ENCODE data around the gene RIC8B. TPM values are rescaled to one million over a fixed set of nuclear protein-coding genes. Genes with fewer than 3 reads are reported as not detected.

Gene RIC8B
- total and polyA plus RNA-seq, 12 donors: 6.6 to 32.1 (median 22.3) TPM

GRCh38 chr12:106744600-106744999 lies 29.9 kb upstream of the RIC8B start:
- Histone ChIP-seq H3K4me3 (no peak overlapping the region), H3K9me3 (no peaks in the 10 kb centered on the region), H3K27me3 (peaks cover 0 to 17% (median 0%) of the 10 kb centered on the region in 7 donors), H3K36me3 (no peaks in the 10 kb centered on the region), H3K4me1 (peaks cover 0 to 14% (median 8%) of the 10 kb centered on the region in 9 donors), H3K27ac (no peak overlapping the region)
- ATAC-seq: no peak
- TF ChIP-seq, protein P1, sequence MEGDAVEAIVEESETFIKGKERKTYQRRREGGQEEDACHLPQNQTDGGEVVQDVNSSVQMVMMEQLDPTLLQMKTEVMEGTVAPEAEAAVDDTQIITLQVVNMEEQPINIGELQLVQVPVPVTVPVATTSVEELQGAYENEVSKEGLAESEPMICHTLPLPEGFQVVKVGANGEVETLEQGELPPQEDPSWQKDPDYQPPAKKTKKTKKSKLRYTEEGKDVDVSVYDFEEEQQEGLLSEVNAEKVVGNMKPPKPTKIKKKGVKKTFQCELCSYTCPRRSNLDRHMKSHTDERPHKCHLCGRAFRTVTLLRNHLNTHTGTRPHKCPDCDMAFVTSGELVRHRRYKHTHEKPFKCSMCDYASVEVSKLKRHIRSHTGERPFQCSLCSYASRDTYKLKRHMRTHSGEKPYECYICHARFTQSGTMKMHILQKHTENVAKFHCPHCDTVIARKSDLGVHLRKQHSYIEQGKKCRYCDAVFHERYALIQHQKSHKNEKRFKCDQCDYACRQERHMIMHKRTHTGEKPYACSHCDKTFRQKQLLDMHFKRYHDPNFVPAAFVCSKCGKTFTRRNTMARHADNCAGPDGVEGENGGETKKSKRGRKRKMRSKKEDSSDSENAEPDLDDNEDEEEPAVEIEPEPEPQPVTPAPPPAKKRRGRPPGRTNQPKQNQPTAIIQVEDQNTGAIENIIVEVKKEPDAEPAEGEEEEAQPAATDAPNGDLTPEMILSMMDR (IDR thresholded peaks at IDR 0.05): no peak
- intact Hi-C loops (cut with DNase I): no loop called here
- no peak for DNase-seq
- 85 to 86% methylated on average over 6 of the region's 6 CpGs for WGBS, 2 donors

DNA sequence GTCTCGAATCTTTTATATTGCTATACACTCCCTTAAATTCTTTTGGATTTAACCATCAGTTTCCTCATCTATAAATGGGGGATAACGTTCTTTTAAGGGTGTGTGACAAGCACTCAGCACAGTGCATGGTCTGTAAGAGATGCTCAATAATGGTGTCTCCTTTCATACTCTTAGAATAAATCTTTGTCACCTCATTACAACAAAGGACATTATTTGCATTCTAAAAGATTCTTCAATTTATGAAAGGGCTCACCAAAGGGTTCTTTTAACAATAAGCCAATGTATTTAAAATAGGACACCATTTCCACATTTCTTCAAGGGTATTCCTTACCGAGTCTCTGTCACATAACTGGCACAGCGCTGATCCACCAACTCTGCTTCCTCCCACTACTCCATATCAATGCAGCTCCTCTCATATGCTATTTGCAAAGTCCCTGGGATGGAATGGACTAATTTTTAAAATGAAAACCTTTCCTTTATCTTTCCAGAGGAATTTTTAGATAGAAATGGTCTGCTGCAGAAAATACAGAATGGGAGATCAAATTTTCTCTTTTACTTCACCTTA lies 29.2 kb upstream of the RIC8B start:
- no peak for ATAC-seq

DNA sequence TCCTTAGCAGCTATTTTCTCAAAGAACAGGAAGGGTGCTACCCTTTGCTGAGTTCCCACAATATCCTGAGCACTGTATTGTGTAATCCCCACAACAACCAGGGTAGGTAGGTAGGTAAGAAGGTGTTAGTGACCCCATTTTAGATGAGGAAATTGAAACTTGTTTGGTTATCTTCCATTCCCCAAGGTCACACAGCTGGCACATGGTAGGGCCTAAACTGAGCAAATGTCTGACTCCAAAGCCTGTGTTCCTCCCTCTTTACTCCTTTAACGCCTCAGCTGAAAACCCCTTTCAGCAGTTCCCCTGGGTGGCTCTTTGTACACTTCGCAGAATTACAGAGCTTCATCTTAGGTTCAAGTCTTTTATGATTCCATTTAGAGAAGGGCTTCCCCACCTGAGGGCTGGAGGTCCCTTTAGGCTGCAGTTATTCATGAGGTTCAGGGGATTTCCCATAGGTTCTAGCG lies 26.5 kb upstream of the RIC8B start:
- ATAC-seq (no peak), DNase-seq (no peak)
- Histone ChIP-seq H3K9me3 (no peaks in the 10 kb centered on the region), H3K4me3 (no peak overlapping the region), H3K4me1 (no peaks in the 10 kb centered on the region), H3K27ac (no peak overlapping the region), H3K27me3 (peaks cover 0 to 16% (median 0%) of the 10 kb centered on the region in 7 donors), H3K36me3 (no peaks in the 10 kb centered on the region)
- intact Hi-C loops (cut with DNase I): no loop called here
- WGBS, 2 donors: 86 to 94% methylated on average over 3 of the region's 3 CpGs
- TF ChIP-seq, protein P1 (IDR thresholded peaks at IDR 0.05): no peak

More for the DNA sequence above, 29.2 kb upstream of the RIC8B start:
- no peak overlapping the region for H3K27ac ChIP-seq
- H3K4me1 ChIP-seq: peaks cover 0 to 7% (median 4%) of the 10 kb centered on the region in 9 donors
- peaks cover 0 to 17% (median 0%) of the 10 kb centered on the region in 7 donors for H3K27me3 ChIP-seq
- TF ChIP-seq, protein P1 (IDR thresholded peaks at IDR 0.05): no peak
- H3K36me3 ChIP-seq: no peaks in the 10 kb centered on the region
- intact Hi-C loops (cut with DNase I): no loop called here
- DNase-seq: no peak
- H3K4me3 ChIP-seq: no peak overlapping the region
- 81 to 82% methylated on average over 4 of the region's 4 CpGs for WGBS, 2 donors
- H3K9me3 ChIP-seq: no peaks in the 10 kb centered on the region

DNA sequence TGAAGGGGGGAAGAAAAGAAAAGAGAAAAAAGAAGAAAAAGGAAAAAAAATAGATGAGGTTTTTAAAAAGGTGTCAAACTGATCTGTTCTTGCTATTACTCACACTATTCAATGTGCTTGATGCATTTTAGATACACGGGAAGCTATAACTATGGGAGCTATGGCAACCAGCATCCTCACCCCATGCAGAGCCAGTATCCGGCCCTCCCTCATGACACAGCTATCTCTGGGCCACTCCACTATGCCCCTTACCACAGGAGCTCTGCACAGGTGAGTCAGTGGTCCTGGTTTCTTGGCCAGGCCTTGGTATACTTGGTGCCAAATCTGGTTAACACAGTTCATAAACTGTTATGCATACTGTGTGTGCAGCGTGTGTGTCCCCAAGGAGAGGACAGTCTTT lies 24.0 kb upstream of the RIC8B start:
- WGBS, 2 donors: 81% methylated on average over 3 of the region's 3 CpGs
- intact Hi-C loops (cut with DNase I): no loop called here
- DNase-seq (no peak), ATAC-seq (no peak)
- Histone ChIP-seq H3K4me3 (no peak overlapping the region), H3K27ac (no peak overlapping the region), H3K9me3 (no peaks in the 10 kb centered on the region), H3K4me1 (no peaks in the 10 kb centered on the region), H3K27me3 (no peaks in the 10 kb centered on the region), H3K36me3 (no peaks in the 10 kb centered on the region)
- TF ChIP-seq, protein P1 (IDR thresholded peaks at IDR 0.05): no peak
